PC-3 (cell line): Measurements from ENCODE around the gene SPAG7.

ENCODE experiments used
- EZH2 ChIP-seq: fragments of 300-600 bp; sonication (generic); IDR thresholded peaks from one replicate; pipeline ENCODE4 v1.6.1; 2017; ENCODE audit warnings: antibody characterized with exemption, mild to moderate bottlenecking, low read length; ENCODE audit not compliant: unreplicated experiment
- TF ChIP-seq, protein P1 (sequence below): fragments of 300-600 bp; sonication (generic); conservative IDR thresholded peaks from 2 replicates; pipeline ENCODE4 v1.5.1; 2017; ENCODE audit warnings: antibody characterized with exemption, low read depth, mild to moderate bottlenecking, low read length

DNA sequence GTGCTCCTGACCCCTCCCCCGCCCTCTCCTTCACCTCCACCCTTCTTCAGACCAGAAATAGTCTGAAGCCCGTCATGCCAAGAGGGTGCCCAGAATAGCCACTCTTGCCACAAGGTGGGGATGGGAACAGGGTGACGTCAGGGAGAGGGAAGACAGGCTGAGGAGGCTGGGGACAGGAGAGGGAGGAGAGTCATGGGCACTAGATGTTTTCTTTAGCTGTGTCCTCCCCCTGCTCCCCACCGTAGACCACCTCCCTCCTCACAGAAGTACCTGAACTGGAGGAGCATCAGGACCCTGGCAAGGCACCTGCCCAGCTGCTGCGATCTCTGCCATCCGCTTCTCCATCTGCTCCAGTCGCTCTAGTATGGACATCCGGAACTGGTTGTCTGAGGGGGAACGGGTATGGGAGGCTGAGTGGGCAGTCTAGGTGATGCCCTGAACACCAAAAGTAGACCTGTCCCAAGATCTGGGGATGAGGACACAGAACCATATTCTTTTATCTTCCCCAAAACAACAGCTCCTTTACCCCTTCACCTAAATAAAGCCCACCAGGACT, 6.6 kb upstream of the SPAG7 start:
- TF ChIP-seq, protein P1, sequence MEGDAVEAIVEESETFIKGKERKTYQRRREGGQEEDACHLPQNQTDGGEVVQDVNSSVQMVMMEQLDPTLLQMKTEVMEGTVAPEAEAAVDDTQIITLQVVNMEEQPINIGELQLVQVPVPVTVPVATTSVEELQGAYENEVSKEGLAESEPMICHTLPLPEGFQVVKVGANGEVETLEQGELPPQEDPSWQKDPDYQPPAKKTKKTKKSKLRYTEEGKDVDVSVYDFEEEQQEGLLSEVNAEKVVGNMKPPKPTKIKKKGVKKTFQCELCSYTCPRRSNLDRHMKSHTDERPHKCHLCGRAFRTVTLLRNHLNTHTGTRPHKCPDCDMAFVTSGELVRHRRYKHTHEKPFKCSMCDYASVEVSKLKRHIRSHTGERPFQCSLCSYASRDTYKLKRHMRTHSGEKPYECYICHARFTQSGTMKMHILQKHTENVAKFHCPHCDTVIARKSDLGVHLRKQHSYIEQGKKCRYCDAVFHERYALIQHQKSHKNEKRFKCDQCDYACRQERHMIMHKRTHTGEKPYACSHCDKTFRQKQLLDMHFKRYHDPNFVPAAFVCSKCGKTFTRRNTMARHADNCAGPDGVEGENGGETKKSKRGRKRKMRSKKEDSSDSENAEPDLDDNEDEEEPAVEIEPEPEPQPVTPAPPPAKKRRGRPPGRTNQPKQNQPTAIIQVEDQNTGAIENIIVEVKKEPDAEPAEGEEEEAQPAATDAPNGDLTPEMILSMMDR = no peak
- TF ChIP-seq EZH2 = no peak
